MM.1S (cell line): ENCODE results near the gene PEDS1.

ENCODE experiments used
- DNase-seq: peaks from one replicate; pipeline ENCODE4 v3.0.0-alpha.2; 2015
- H2AFZ ChIP-seq: fragments of 300-600 bp; sonication (generic); 2 replicates; pipeline ENCODE4 v1.6.0; 2016; ENCODE audit warnings: antibody characterized with exemption, low read length
- H3F3A ChIP-seq: fragments of 300-600 bp; sonication (generic); 2 replicates; pipeline ENCODE4 v1.6.1; 2016; ENCODE audit warnings: mild to moderate bottlenecking, antibody characterized with exemption, low read length, moderate library complexity, mixed read lengths; ENCODE audit not compliant: insufficient read depth
- H3K27ac ChIP-seq: fragments of 300-600 bp; sonication (generic); 2 replicates; pipeline ENCODE4 v1.5.1; 2016; ENCODE audit warnings: mild to moderate bottlenecking, low read length
- H3K27me3 ChIP-seq: fragments of 300-600 bp; sonication (generic); replicated peaks from 2 replicates; pipeline ENCODE4 v1.6.0; 2016; ENCODE audit warnings: low read length; ENCODE audit not compliant: insufficient read depth
- H3K36me3 ChIP-seq: fragments of 300-600 bp; sonication (generic); replicated peaks from 2 replicates; pipeline ENCODE4 v1.6.1; 2016; ENCODE audit warnings: mild to moderate bottlenecking, low read length, mixed read lengths; ENCODE audit not compliant: insufficient read depth
- H3K4me1 ChIP-seq: fragments of 300-600 bp; sonication (generic); 2 replicates; pipeline ENCODE4 v1.6.1; 2016; ENCODE audit warnings: low read length, mixed read lengths
- H3K4me2 ChIP-seq: fragments of 300-600 bp; sonication (generic); 2 replicates; pipeline ENCODE4 v1.6.0; 2016; ENCODE audit warnings: low read depth, low read length
- H3K4me3 ChIP-seq: fragments of 300-600 bp; sonication (generic); 2 replicates; pipeline ENCODE4 v1.5.1; 2016; ENCODE audit warnings: low read length, mixed read lengths
- H3K79me2 ChIP-seq: fragments of 300-600 bp; sonication (generic); 2 replicates; pipeline ENCODE4 v1.6.1; 2016; ENCODE audit warnings: mixed run types, low read length, mixed read lengths
- H3K9ac ChIP-seq: fragments of 300-600 bp; sonication (generic); 2 replicates; pipeline ENCODE4 v1.6.1; 2016; ENCODE audit warnings: low read length, mixed read lengths
- H3K9me2 ChIP-seq: fragments of 300-600 bp; sonication (generic); replicated peaks from 2 replicates; pipeline ENCODE4 v1.6.1; 2016; ENCODE audit warnings: mild to moderate bottlenecking, low read length, mixed read lengths; ENCODE audit not compliant: insufficient read depth
- H3K9me3 ChIP-seq: fragments of 300-600 bp; sonication (generic); replicated peaks from 2 replicates; pipeline ENCODE4 v1.6.1; 2016; ENCODE audit warnings: mild to moderate bottlenecking, low read length, mixed read lengths; ENCODE audit not compliant: insufficient read depth
- H4K20me1 ChIP-seq: fragments of 300-600 bp; sonication (generic); 2 replicates; pipeline ENCODE4 v1.6.1; 2016; ENCODE audit warnings: mild to moderate bottlenecking, low read length, moderate library complexity, mixed read lengths; ENCODE audit not compliant: insufficient read depth
- EZH2 ChIP-seq: fragments of 300-600 bp; sonication (generic); optimal IDR thresholded peaks from 2 replicates; pipeline ENCODE3; 2017; ENCODE audit warnings: low read depth, mild to moderate bottlenecking, antibody characterized with exemption, low read length, mixed read lengths
- EZH2phosphoT487 ChIP-seq: fragments of 300-600 bp; sonication (generic); IDR thresholded peaks from 2 replicates; pipeline ENCODE4 v1.6.1; 2018; ENCODE audit warnings: antibody characterized with exemption, low read length
- TF ChIP-seq, protein P1 (sequence below): fragments of 300-600 bp; sonication (generic); IDR thresholded peaks from 2 replicates; pipeline ENCODE4 v1.5.1; 2016; ENCODE audit warnings: antibody characterized with exemption, low read length, mixed read lengths

Gene PEDS1

DNA sequence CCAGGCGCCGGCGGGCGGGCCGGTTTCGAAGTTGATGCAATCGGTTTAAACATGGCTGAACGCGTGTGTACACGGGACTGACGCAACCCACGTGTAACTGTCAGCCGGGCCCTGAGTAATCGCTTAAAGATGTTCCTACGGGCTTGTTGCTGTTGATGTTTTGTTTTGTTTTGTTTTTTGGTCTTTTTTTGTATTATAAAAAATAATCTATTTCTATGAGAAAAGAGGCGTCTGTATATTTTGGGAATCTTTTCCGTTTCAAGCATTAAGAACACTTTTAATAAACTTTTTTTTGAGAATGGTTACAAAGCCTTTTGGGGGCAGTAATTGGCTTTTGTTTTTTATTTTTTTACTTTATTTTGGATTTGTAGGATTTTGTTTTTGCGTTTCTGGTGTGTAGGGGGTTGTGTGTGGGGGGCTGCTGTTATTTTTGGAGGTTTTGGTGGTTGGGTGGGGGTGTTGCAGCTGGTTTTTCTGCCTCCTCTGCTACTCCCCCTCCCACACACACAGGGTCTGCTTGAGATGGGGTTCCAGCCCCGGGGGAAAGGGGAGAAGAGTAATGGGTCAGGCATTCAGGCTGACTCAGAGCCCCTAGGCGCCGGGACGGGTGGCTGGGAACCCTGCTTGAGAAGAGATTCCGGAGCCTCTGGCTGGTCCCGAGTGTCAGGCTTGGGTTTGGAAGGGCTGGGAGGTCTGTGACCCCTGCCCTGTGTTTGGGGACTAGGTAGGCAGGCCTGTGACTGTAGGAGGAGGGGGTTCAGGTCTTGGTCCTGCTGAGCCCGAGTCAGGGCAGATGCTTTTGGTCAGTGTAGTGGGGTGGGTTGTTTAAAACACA is 39.1 kb upstream of the PEDS1 start:
- DNase-seq, result peak; percentile 85

DNA sequence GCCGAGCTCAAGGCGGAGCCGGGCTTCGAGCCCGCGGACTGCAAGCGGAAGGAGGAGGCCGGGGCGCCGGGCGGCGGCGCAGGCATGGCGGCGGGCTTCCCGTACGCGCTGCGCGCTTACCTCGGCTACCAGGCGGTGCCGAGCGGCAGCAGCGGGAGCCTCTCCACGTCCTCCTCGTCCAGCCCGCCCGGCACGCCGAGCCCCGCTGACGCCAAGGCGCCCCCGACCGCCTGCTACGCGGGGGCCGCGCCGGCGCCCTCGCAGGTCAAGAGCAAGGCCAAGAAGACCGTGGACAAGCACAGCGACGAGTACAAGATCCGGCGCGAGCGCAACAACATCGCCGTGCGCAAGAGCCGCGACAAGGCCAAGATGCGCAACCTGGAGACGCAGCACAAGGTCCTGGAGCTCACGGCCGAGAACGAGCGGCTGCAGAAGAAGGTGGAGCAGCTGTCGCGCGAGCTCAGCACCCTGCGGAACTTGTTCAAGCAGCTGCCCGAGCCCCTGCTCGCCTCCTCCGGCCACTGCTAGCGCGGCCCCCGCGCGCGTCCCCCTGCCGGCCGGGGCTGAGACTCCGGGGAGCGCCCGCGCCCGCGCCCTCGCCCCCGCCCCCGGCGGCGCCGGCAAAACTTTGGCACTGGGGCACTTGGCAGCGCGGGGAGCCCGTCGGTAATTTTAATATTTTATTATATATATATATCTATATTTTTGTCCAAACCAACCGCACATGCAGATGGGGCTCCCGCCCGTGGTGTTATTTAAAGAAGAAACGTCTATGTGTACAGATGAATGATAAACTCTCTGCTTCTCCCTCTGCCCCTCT is 38.2 kb upstream of the PEDS1 start:
- peak overlapping the region; percentile 75 for H3K4me3 ChIP-seq
- H3K79me2 ChIP-seq, result peaks cover 23% of the 10 kb centered on the region
- no peaks in the 10 kb centered on the region for H3K9me3 ChIP-seq
- no peaks in the 10 kb centered on the region for H3K9me2 ChIP-seq
- peak overlapping the region; percentile 82 for H3K27ac ChIP-seq
- peak overlapping the region; percentile 90; the same call in 1 of the 2 replicates for H3K4me2 ChIP-seq
- H3K27me3 ChIP-seq, result no peaks in the 10 kb centered on the region
- no peaks in the 10 kb centered on the region for H4K20me1 ChIP-seq
- 0 out of 2 replicates have a peak, but pooled peaks cover 11% of the 10 kb centered on the region for H3F3A ChIP-seq
- H3K4me1 ChIP-seq, result peaks cover 8% of the 10 kb centered on the region; the same call in 1 of the 2 replicates
- TF ChIP-seq, protein P1, sequence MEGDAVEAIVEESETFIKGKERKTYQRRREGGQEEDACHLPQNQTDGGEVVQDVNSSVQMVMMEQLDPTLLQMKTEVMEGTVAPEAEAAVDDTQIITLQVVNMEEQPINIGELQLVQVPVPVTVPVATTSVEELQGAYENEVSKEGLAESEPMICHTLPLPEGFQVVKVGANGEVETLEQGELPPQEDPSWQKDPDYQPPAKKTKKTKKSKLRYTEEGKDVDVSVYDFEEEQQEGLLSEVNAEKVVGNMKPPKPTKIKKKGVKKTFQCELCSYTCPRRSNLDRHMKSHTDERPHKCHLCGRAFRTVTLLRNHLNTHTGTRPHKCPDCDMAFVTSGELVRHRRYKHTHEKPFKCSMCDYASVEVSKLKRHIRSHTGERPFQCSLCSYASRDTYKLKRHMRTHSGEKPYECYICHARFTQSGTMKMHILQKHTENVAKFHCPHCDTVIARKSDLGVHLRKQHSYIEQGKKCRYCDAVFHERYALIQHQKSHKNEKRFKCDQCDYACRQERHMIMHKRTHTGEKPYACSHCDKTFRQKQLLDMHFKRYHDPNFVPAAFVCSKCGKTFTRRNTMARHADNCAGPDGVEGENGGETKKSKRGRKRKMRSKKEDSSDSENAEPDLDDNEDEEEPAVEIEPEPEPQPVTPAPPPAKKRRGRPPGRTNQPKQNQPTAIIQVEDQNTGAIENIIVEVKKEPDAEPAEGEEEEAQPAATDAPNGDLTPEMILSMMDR, result peak; percentile 22
- TF ChIP-seq EZH2phosphoT487 (no peak), EZH2 (no peak)
- 0 out of 2 replicates have a peak, but pooled peaks cover 3% of the 10 kb centered on the region for H3K36me3 ChIP-seq
- H2AFZ ChIP-seq, result peak overlapping the region; percentile 59
- H3K9ac ChIP-seq, result peak overlapping the region; percentile 89
- DNase-seq, result peak; percentile 67

More for the DNA sequence above, 39.1 kb upstream of the PEDS1 start:
- H3K27me3 ChIP-seq, result no peaks in the 10 kb centered on the region
- H3K4me3 ChIP-seq, result peak overlapping the region; percentile 64
- H3F3A ChIP-seq, result 0 out of 2 replicates have a peak, but pooled peaks cover 11% of the 10 kb centered on the region
- 0 out of 2 replicates have a peak, but pooled peaks cover 3% of the 10 kb centered on the region for H3K36me3 ChIP-seq
- peaks cover 8% of the 10 kb centered on the region; the same call in 1 of the 2 replicates for H3K4me1 ChIP-seq
- no peaks in the 10 kb centered on the region for H3K9me2 ChIP-seq
- no peak for TF ChIP-seq EZH2
- TF ChIP-seq, protein P1, result no peak
- TF ChIP-seq EZH2phosphoT487, result no peak
- H3K27ac ChIP-seq, result peak overlapping the region; percentile 19; the same call in 1 of the 2 replicates
- no peaks in the 10 kb centered on the region for H4K20me1 ChIP-seq
- H2AFZ ChIP-seq, result no peak overlapping the region
- H3K79me2 ChIP-seq, result peaks cover 23% of the 10 kb centered on the region
- H3K9ac ChIP-seq, result peak overlapping the region; percentile 64
- H3K4me2 ChIP-seq, result peak overlapping the region; percentile 90
- no peaks in the 10 kb centered on the region for H3K9me3 ChIP-seq

DNA sequence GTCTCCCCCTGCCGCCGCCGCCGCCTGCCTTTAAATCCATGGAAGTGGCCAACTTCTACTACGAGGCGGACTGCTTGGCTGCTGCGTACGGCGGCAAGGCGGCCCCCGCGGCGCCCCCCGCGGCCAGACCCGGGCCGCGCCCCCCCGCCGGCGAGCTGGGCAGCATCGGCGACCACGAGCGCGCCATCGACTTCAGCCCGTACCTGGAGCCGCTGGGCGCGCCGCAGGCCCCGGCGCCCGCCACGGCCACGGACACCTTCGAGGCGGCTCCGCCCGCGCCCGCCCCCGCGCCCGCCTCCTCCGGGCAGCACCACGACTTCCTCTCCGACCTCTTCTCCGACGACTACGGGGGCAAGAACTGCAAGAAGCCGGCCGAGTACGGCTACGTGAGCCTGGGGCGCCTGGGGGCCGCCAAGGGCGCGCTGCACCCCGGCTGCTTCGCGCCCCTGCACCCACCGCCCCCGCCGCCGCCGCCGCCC is 37.6 kb upstream of the PEDS1 start:
- H4K20me1 ChIP-seq, result no peaks in the 10 kb centered on the region
- peak overlapping the region; percentile 78 for H3K4me3 ChIP-seq
- peaks cover 23% of the 10 kb centered on the region for H3K79me2 ChIP-seq
- H3K4me1 ChIP-seq, result peaks cover 8% of the 10 kb centered on the region; the same call in 1 of the 2 replicates
- H3K36me3 ChIP-seq, result 0 out of 2 replicates have a peak, but pooled peaks cover 3% of the 10 kb centered on the region
- TF ChIP-seq, protein P1, result no peak
- TF ChIP-seq EZH2 (no peak), EZH2phosphoT487 (no peak)
- peak; percentile 61 for DNase-seq
- peak overlapping the region; percentile 82; the same call in 1 of the 2 replicates for H3K27ac ChIP-seq
- peak overlapping the region; percentile 66; the same call in 1 of the 2 replicates for H3K4me2 ChIP-seq
- H3K9me2 ChIP-seq, result no peaks in the 10 kb centered on the region
- H3K9me3 ChIP-seq, result no peaks in the 10 kb centered on the region
- H3K9ac ChIP-seq, result peak overlapping the region; percentile 89
- H3F3A ChIP-seq, result 0 out of 2 replicates have a peak, but pooled peaks cover 11% of the 10 kb centered on the region
- no peaks in the 10 kb centered on the region for H3K27me3 ChIP-seq
- H2AFZ ChIP-seq, result peak overlapping the region; percentile 72
